K562 treated with DMSO at 1 percent for 48 hours (cell line): ENCODE measurements around the gene ETDA. TPM values are rescaled to one million over a fixed set of nuclear protein-coding genes. Genes with fewer than 3 reads are reported as not detected.

Experiments
- total RNA-seq: library from RNA; unstranded; fragments of 300-600 nt; gene quantifications from 2 replicates; pipeline ENCODE4 v1.2.3, GENCODE V29; 2022; ENCODE audit warnings: low replicate concordance; ENCODE audit errors: extremely low read depth

The ETDA gene
- not detected in 2 replicates for total RNA-seq

GRCh38 chrX:135252011-135252518, at the start of gene ETDA:
Gene ETDA (plus strand): TSS chrX:135252061. CDS start chrX:135253277, 1,216 bp downstream.

Other genes starting within 250 kb of the ETDA start
- not detected in 2 replicates for gene RTL8B, start 229.5 kb upstream of the ETDA start, total RNA-seq
- gene RTL8C, start 219.7 kb upstream of the ETDA start, total RNA-seq, result not detected in 2 replicates
- not detected in 2 replicates for gene RTL8A, start 199.9 kb upstream of the ETDA start, total RNA-seq
- not detected in 2 replicates for gene SMIM10L2B, start 153.3 kb upstream of the ETDA start, total RNA-seq
- not detected in 2 replicates for gene ETDB, start 131.5 kb upstream of the ETDA start, total RNA-seq
- gene CT55, start 80.7 kb upstream of the ETDA start, total RNA-seq, result not detected in 2 replicates
- not detected in 2 replicates for gene ETDC, start 57.4 kb downstream of the ETDA start, total RNA-seq
- not detected in 2 replicates for gene ZNF75D, start 92.0 kb downstream of the ETDA start, total RNA-seq
- not detected in 2 replicates for gene ZNF449, start 92.7 kb downstream of the ETDA start, total RNA-seq
- gene SMIM10L2A, start 169.9 kb downstream of the ETDA start, total RNA-seq, result not detected in 2 replicates